Keratinocyte (primary cell): ENCODE data around the gene NAXD. TPM values are rescaled to one million over a fixed set of nuclear protein-coding genes. Genes with fewer than 3 reads are reported as not detected.

Source experiments
- DNase-seq: peaks from one replicate; pipeline ENCODE4 v3.0.0-alpha.2; 2011; ENCODE audit warnings: low read depth, missing footprints, low spot score
- FAIRE-seq: peaks from 2 replicates; lab custom pipeline; 2011; peaks lifted over from hg19 to GRCh38; lab: Jason Lieb, UNC
- H2AFZ ChIP-seq: 2 replicates; pipeline ENCODE4 v1.6.0; 2012; ENCODE audit warnings: low read length, control low read depth, inconsistent platforms; ENCODE audit not compliant: control insufficient read depth
- H3K27ac ChIP-seq: 2 replicates; pipeline ENCODE4 v1.5.1; 2011; ENCODE audit warnings: low read length; ENCODE audit not compliant: control insufficient read depth, insufficient read depth
- H3K27me3 ChIP-seq: 3 replicates; pipeline ENCODE4 v1.6.0; 2011; ENCODE audit warnings: low read length; ENCODE audit not compliant: control insufficient read depth, insufficient read depth; ENCODE audit errors: extremely low read depth
- H3K36me3 ChIP-seq, 2 experiments: 2 replicates in 1 of 2; 3 replicates in 1 of 2; pipeline ENCODE4 v1.5.1; 2011; ENCODE audit warnings: low read length in 2 of 2, mild to moderate bottlenecking in 1 of 2; ENCODE audit not compliant: control insufficient read depth in 2 of 2, insufficient read depth in 2 of 2; ENCODE audit errors: extremely low read depth in 1 of 2
- H3K4me1 ChIP-seq: 3 replicates; pipeline ENCODE4 v1.5.1; 2011; ENCODE audit warnings: low read length; ENCODE audit not compliant: control insufficient read depth, insufficient read depth; ENCODE audit errors: extremely low read depth
- H3K4me2 ChIP-seq: 3 replicates; pipeline ENCODE4 v1.6.0; 2011; ENCODE audit warnings: low read depth, low read length; ENCODE audit not compliant: control insufficient read depth, insufficient read depth; ENCODE audit errors: extremely low read depth
- H3K4me3 ChIP-seq, 3 experiments: fragments of 200-600 bp in 1 of 3; sonication (generic) in 1 of 3; 2 replicates in 2 of 3; 3 replicates in 1 of 3; pipeline ENCODE4 v1.5.1; 2011 to 2016; ENCODE audit warnings: low read length in 3 of 3, mild to moderate bottlenecking in 3 of 3, control low read depth in 2 of 3, inconsistent platforms in 1 of 3, low read depth in 1 of 3, mixed read lengths in 1 of 3, mixed run types in 1 of 3, moderate library complexity in 1 of 3; ENCODE audit not compliant: control insufficient read depth in 2 of 3, insufficient read depth in 2 of 3; ENCODE audit errors: extremely low read depth in 1 of 3
- H3K79me2 ChIP-seq: 2 replicates; pipeline ENCODE4 v1.6.0; 2012; ENCODE audit warnings: low read length; ENCODE audit not compliant: control insufficient read depth, insufficient read depth
- H3K9ac ChIP-seq: 3 replicates; pipeline ENCODE4 v1.6.0; 2011; ENCODE audit warnings: low read length; ENCODE audit not compliant: control insufficient read depth, insufficient read depth; ENCODE audit errors: extremely low read depth
- H3K9me1 ChIP-seq: 3 replicates; pipeline ENCODE4 v1.6.0; 2011; ENCODE audit warnings: low read length; ENCODE audit not compliant: control insufficient read depth, insufficient read depth; ENCODE audit errors: extremely low read depth
- H3K9me3 ChIP-seq: 2 replicates; pipeline ENCODE4 v1.5.1; 2012; ENCODE audit warnings: low read depth, low read length; ENCODE audit not compliant: control insufficient read depth
- H4K20me1 ChIP-seq: 3 replicates; pipeline ENCODE4 v1.6.0; 2011; ENCODE audit warnings: low read length; ENCODE audit not compliant: control insufficient read depth, insufficient read depth; ENCODE audit errors: extremely low read depth
- EZH2 ChIP-seq: IDR thresholded peaks from one replicate; pipeline ENCODE4 v1.6.1; 2012; ENCODE audit warnings: inconsistent platforms, mild to moderate bottlenecking, low read length, moderate library complexity
- dilution Hi-C: fragments of 300-500 bp; cut with MboI; formaldehyde crosslinking; loops from one replicate; pipeline ENCODE4 v1.7.0; 2020; ENCODE audit warnings: low sequenced_read_pairs; ENCODE audit not compliant: extremely low pct_ligation_motif_present
- polyA plus RNA-seq, 5 experiments: library from polyadenylated mRNA; depleted of rRNA in 3 of 5; stranded (reverse) in 3 of 5; stranded (forward) in 1 of 5; unstranded in 1 of 5; fragments of >200 nt; gene quantifications; 1 replicate in 1 of 5; 2 replicates in 3 of 5; 3 replicates in 1 of 5; pipeline versions ENCODE4 v1.2.1 to v1.2.3, GENCODE V29; 2011 to 2012; ENCODE audit warnings: missing spikeins in 2 of 5, low read depth in 1 of 5, low replicate concordance in 1 of 5
- TF ChIP-seq, protein P1 (sequence below), 3 experiments: IDR thresholded peaks in 1 of 3; conservative IDR thresholded peaks in 1 of 3; optimal IDR thresholded peaks in 1 of 3; 2 replicates in 2 of 3; 3 replicates in 1 of 3; pipeline versions ENCODE3 to v1.5.1; 2011; ENCODE audit warnings: low read length in 3 of 3, mild to moderate bottlenecking in 3 of 3, moderate library complexity in 2 of 3, control low read depth in 1 of 3, inconsistent platforms in 1 of 3; ENCODE audit not compliant: insufficient read depth in 2 of 3; ENCODE audit errors: extremely low read depth in 1 of 3

The NAXD gene
- polyA plus RNA-seq, 1 donor (not counting 4 experiments of a cell fraction or from before 2014, with no cell fraction given): 18.0 TPM

DNA sequence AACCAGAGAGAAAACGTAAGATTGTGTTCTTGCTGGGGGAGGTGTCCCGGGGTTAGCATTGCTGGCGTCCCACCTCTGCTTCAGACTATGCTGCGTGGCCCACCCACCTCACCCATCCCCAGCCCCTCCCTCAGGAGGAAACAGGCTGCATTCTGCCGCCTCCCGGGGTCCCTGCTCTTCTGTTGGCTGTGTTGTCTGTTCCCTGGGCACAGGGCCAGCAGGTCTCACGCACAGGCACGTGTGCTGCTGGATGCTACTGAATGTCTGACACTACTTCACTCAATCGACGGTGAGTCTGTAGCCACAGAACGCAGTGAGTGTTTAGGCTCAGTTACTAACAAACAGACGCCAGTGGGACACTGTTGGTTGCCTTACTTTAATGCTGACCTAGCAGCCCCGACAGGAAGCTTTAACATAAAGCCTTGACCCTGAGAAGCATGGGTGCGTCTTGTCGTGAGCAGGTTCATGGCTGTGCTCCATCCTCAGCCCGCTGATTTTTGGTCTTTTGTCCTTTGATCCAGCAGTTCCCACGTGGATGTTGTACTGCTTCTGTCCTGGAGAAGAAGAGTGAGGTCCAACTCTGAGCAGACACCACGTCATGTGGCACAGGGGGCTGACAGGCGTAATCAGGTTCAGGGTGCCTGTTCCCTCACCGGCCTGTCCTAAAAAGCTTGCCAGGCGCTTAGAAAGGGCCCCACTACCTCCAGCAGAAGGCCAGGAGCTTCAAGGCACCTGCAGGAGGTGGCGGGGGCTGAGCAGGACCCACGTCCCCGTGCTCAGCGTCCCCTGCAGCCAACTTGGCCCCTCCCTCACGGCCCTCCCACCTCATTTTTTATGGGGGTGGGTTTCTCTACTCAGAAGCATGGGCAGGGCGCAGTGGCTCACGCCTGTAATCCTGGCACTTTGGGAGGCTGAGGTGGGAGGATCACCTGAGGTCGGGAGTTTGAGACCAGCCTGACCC lies 26.0 kb downstream of the NAXD start:
- no peak for DNase-seq
- Histone ChIP-seq H3K79me2 (no peaks in the 10 kb centered on the region), H3K9me1 (no peaks in the 10 kb centered on the region), H3K9ac (no peak overlapping the region), H3K27me3 (no peaks in the 10 kb centered on the region), H3K36me3 (peaks cover 34 to 69% of the 10 kb centered on the region in 2 experiments), H2AFZ (no peak overlapping the region), H4K20me1 (peaks cover 5% of the 10 kb centered on the region), H3K4me2 (no peak overlapping the region), H3K27ac (no peak overlapping the region), H3K9me3 (no peaks in the 10 kb centered on the region), H3K4me3 (no peak overlapping the region), H3K4me1 (no peaks in the 10 kb centered on the region)
- dilution Hi-C loops: no loop called here
- TF ChIP-seq, protein P1, sequence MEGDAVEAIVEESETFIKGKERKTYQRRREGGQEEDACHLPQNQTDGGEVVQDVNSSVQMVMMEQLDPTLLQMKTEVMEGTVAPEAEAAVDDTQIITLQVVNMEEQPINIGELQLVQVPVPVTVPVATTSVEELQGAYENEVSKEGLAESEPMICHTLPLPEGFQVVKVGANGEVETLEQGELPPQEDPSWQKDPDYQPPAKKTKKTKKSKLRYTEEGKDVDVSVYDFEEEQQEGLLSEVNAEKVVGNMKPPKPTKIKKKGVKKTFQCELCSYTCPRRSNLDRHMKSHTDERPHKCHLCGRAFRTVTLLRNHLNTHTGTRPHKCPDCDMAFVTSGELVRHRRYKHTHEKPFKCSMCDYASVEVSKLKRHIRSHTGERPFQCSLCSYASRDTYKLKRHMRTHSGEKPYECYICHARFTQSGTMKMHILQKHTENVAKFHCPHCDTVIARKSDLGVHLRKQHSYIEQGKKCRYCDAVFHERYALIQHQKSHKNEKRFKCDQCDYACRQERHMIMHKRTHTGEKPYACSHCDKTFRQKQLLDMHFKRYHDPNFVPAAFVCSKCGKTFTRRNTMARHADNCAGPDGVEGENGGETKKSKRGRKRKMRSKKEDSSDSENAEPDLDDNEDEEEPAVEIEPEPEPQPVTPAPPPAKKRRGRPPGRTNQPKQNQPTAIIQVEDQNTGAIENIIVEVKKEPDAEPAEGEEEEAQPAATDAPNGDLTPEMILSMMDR (optimal IDR thresholded peaks at IDR 0.05 in 1 of 3, IDR thresholded peaks at IDR 0.05 in 1 of 3, conservative IDR thresholded peaks at IDR 0.05 in 1 of 3; ENCODE audit: extremely low read depth in 1 of 3, insufficient read depth in 2 of 3, low read length in 3 of 3): no peak
- TF ChIP-seq EZH2: no peak
- no peak for FAIRE-seq

DNA sequence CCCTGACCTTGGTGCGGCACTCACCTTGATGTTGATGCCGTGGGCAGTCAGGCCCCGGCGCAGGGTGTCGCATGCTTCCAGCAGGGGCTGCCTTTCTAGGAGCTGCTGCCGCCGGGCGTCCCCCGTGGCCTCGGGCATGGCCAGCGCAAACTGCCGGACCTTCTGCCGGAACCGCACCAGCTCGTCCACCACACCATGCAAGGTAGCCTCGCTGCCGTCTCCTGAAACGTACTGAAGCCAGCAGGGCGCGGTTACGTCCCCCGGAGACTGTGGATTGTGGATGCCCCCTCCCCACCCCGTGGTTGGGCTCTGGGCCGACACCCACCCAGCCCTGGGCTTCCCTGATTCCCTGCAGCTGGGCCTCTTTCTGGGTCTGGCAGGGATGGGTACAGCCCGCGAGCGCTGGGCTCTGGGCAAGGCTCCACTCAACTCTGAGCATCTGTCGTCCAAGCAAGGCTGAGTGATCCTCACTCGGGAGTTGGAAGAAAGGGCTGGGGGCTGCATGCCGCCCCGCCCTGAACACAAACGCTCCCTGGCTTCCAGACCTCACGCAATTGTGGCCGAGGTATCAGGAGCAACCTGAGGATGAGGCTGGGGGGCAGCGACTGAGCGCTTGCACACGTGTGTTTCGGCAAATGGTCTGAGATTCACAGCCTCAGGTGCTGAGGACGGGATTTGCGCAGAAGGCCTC lies 27.1 kb downstream of the NAXD start:
- Histone ChIP-seq H3K79me2 (no peaks in the 10 kb centered on the region), H3K9me3 (no peaks in the 10 kb centered on the region), H4K20me1 (peaks cover 5% of the 10 kb centered on the region), H3K27me3 (no peaks in the 10 kb centered on the region), H3K4me1 (no peaks in the 10 kb centered on the region), H3K4me2 (no peak overlapping the region), H3K9ac (no peak overlapping the region), H2AFZ (no peak overlapping the region), H3K36me3 (peaks cover 27 to 60% of the 10 kb centered on the region in 2 experiments), H3K27ac (no peak overlapping the region), H3K4me3 (no peak overlapping the region), H3K9me1 (no peaks in the 10 kb centered on the region)
- DNase-seq: no peak
- TF ChIP-seq EZH2: no peak
- TF ChIP-seq, protein P1 (optimal IDR thresholded peaks at IDR 0.05 in 1 of 3, IDR thresholded peaks at IDR 0.05 in 1 of 3, conservative IDR thresholded peaks at IDR 0.05 in 1 of 3; ENCODE audit: extremely low read depth in 1 of 3, insufficient read depth in 2 of 3, low read length in 3 of 3): no peak
- no peak for FAIRE-seq
- dilution Hi-C loops: no loop called here
